ENCODE measurements around the gene SRD5A3. TPM values are rescaled to one million over a fixed set of nuclear protein-coding genes. Genes with fewer than 3 reads are reported as not detected.

Gene SRD5A3
- total and polyA plus RNA-seq, 9 of the 15 experiments (the other 6 are each of a cell fraction or from before 2014, with no cell fraction given) = 2.5 to 37.0 (median 13.3) TPM

DNA sequence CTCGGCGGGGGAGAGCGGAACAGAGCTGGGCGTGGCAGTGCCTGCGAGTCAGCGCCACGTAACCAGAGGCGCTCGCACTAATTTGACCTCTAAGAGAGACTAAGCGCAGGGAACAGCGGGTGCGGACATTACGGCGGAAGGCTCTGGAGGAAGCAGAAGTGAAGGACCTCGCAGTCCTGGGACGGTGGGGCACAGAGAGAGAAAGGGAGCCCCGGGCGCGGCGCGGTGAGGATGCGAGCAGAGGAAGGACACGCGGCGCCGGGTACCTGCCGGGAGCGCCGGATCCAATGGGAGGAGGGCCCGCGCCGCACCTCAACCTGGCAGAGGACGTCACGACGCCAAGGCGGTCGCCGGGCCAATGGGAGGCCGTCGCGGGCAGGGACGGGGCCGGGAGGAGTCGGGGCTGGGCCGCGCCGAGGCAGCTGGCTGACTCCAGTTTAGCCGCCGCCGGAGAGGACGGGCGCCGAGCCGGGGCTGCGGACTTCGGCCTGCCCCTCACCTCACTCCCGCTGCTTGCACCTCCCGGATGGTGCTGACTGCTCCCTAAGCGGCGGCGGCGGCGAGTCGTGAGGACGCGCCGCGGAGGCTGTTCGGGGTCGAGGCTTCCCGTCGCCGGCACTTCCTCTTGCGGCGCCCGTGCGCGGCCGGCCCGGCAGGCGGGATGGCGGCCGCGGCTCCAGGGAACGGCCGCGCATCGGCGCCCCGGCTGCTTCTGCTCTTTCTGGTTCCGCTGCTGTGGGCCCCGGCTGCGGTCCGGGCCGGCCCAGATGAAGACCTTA is 49.7 kb downstream of the SRD5A3 start, which contains the start of gene TMEM165 (continued):
- TF ChIP-seq PCBP1 (IDR thresholded peaks at IDR 0.05; ENCODE audit: low read depth, low read length, poor library complexity, severe bottlenecking) (peak; percentile 15), EZH2 (IDR thresholded peaks at IDR 0.05; ENCODE audit: borderline replicate concordance, low read depth, low read length) (no peak), NR1H2 (CRISPR knock-in tag; IDR thresholded peaks at IDR 0.05) (no peak), ESRRA (IDR thresholded peaks at IDR 0.05; ENCODE audit: borderline replicate concordance, low read depth) (peak; percentile 96), E2F5 (CRISPR knock-in tag; IDR thresholded peaks at IDR 0.05) (0 out of 2 replicates have a peak, but pooled peaks have one; percentile 57), BCLAF1 (IDR thresholded peaks at IDR 0.05; ENCODE audit: borderline replicate concordance in 1 of 2, control insufficient read depth in 1 of 2, low read depth in 2 of 2, low read length in 1 of 2) (no peak), SMAD1 (IDR thresholded peaks at IDR 0.05; ENCODE audit: low read depth, low read length, partially characterized antibody) (no peak), BRF1 (IDR thresholded peaks at IDR 0.05; ENCODE audit: borderline replicate concordance, extremely low read depth, insufficient read length) (no peak), ZNF274 (IDR thresholded peaks at IDR 0.05; ENCODE audit: borderline replicate concordance, low read depth, low read length) (no peak), RAD21 (CRISPR knock-in tag; conservative IDR thresholded peaks at IDR 0.05 in 1 of 2, IDR thresholded peaks at IDR 0.05 in 1 of 2) (no peak), GTF2F1 (IDR thresholded peaks at IDR 0.05; ENCODE audit: low read depth, low read length) (peak; percentile 51; the same call in 1 of the 2 replicates), YY1 (IDR thresholded peaks at IDR 0.05; ENCODE audit: borderline replicate concordance in 1 of 3, control insufficient read depth in 1 of 3, extremely low read depth in 1 of 3, insufficient read depth in 3 of 3, insufficient read length in 1 of 3, insufficient replicate concordance in 2 of 3, low read depth in 1 of 3, low read length in 2 of 3) (peak in 2 of 3 experiments; percentile 57 to 65), ZNF347 (CRISPR knock-in tag; IDR thresholded peaks at IDR 0.05; ENCODE audit: low read depth) (no peak), ATF7 (IDR thresholded peaks at IDR 0.05) (peak; percentile 76), ZKSCAN1 (IDR thresholded peaks at IDR 0.05; ENCODE audit: low read depth, low read length) (no peak), HLTF (IDR thresholded peaks at IDR 0.05) (peak; percentile 43; the same call in 1 of the 2 replicates), SNRNP70 (optimal IDR thresholded peaks at IDR 0.05; ENCODE audit: low read depth, low read length) (no peak)
- TF ChIP-seq, protein P1, sequence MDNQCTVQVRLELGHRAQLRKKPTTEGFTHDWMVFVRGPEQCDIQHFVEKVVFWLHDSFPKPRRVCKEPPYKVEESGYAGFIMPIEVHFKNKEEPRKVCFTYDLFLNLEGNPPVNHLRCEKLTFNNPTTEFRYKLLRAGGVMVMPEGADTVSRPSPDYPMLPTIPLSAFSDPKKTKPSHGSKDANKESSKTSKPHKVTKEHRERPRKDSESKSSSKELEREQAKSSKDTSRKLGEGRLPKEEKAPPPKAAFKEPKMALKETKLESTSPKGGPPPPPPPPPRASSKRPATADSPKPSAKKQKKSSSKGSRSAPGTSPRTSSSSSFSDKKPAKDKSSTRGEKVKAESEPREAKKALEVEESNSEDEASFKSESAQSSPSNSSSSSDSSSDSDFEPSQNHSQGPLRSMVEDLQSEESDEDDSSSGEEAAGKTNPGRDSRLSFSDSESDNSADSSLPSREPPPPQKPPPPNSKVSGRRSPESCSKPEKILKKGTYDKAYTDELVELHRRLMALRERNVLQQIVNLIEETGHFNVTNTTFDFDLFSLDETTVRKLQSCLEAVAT (IDR thresholded peaks at IDR 0.05) = no peak
- TF ChIP-seq, protein P2, sequence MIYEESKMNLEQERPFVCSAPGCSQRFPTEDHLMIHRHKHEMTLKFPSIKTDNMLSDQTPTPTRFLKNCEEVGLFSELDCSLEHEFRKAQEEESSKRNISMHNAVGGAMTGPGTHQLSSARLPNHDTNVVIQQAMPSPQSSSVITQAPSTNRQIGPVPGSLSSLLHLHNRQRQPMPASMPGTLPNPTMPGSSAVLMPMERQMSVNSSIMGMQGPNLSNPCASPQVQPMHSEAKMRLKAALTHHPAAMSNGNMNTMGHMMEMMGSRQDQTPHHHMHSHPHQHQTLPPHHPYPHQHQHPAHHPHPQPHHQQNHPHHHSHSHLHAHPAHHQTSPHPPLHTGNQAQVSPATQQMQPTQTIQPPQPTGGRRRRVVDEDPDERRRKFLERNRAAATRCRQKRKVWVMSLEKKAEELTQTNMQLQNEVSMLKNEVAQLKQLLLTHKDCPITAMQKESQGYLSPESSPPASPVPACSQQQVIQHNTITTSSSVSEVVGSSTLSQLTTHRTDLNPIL (CRISPR knock-in tag; IDR thresholded peaks at IDR 0.05) = no peak
